ENCODE data around the gene PARD3B.

The PARD3B gene

GRCh38 chr2:204718607-204719006 lies 173.3 kb downstream of the PARD3B start:
- no peak for DNase-seq

- no peak for DNase-seq
Measured at GRCh38 chr2:204720874-204721273, 175.6 kb downstream of the PARD3B start.

- no peak for DNase-seq
Measured at GRCh38 chr2:204722207-204722606, 176.9 kb downstream of the PARD3B start.

- DNase-seq: no peak
Measured at GRCh38 chr2:204722691-204723090, 177.4 kb downstream of the PARD3B start.

- DNase-seq: no peak
Measured at GRCh38 chr2:204725693-204726360, 180.6 kb downstream of the PARD3B start.

- DNase-seq: no peak
Measured at GRCh38 chr2:204726831-204727230, 181.6 kb downstream of the PARD3B start.

GRCh38 chr2:204727368-204727767 lies 182.1 kb downstream of the PARD3B start:
- no peak for DNase-seq

- no peak for DNase-seq
Measured at GRCh38 chr2:204730603-204731002, 185.3 kb downstream of the PARD3B start.

GRCh38 chr2:204732019-204732418 lies 186.7 kb downstream of the PARD3B start:
- DNase-seq: no peak

- no peak for DNase-seq
Measured at GRCh38 chr2:204737296-204737695, 192.0 kb downstream of the PARD3B start.

GRCh38 chr2:204738721-204739120 lies 193.4 kb downstream of the PARD3B start:
- no peak for DNase-seq

GRCh38 chr2:204743393-204743960 lies 198.2 kb downstream of the PARD3B start:
- no peak for DNase-seq

- no peak for DNase-seq
Measured at GRCh38 chr2:204744506-204744905, 199.2 kb downstream of the PARD3B start.

GRCh38 chr2:204748286-204748685 lies 203.0 kb downstream of the PARD3B start:
- no peak for DNase-seq

GRCh38 chr2:204749319-204749718 lies 204.0 kb downstream of the PARD3B start:
- DNase-seq: no peak

GRCh38 chr2:204750389-204750788 lies 205.1 kb downstream of the PARD3B start:
- DNase-seq: no peak

- no peak for DNase-seq
Measured at GRCh38 chr2:204751472-204751871, 206.2 kb downstream of the PARD3B start.

- DNase-seq: no peak
Measured at GRCh38 chr2:204753841-204754240, 208.6 kb downstream of the PARD3B start.

GRCh38 chr2:204754898-204755297 lies 209.6 kb downstream of the PARD3B start:
- DNase-seq: no peak

GRCh38 chr2:204763974-204764703 lies 218.9 kb downstream of the PARD3B start:
- no peak for DNase-seq

- no peak for DNase-seq
Measured at GRCh38 chr2:204770735-204771134, 225.5 kb downstream of the PARD3B start.

- DNase-seq: no peak
Measured at GRCh38 chr2:204771721-204772120, 226.4 kb downstream of the PARD3B start.

- no peak for DNase-seq
Measured at GRCh38 chr2:204772546-204772945, 227.3 kb downstream of the PARD3B start.

GRCh38 chr2:204775766-204776165 lies 230.5 kb downstream of the PARD3B start:
- DNase-seq: no peak

All from bone marrow (tissue), 2 donors.